Panc1 (cell line): Measurements from ENCODE around the gene SNX1. TPM values are rescaled to one million over a fixed set of nuclear protein-coding genes. Genes with fewer than 3 reads are reported as not detected.

Experiments used
- ATAC-seq: fragments of 200-7000 bp; cut with Tn5 transposase; 2 replicates; pipeline ENCODE4 v1.9.1; 2020; ENCODE audit warnings: mild to moderate bottlenecking, moderate library complexity
- BruUV-seq: library from RNA; stranded (reverse); fragments of 400-500 nt; replicated peaks from 2 replicates; lab custom pipeline; 2021; lab: Mats Ljungman, UMichigan
- CTCF ChIA-PET: fragments of 300-600 bp; sonication (Branson Sonifier 250); formaldehyde crosslinking; loops from one replicate; lab custom pipeline; 2022; ENCODE audit warnings: antibody characterized with exemption; lab: Charles Lee
- POLR2A ChIA-PET: fragments of 300-600 bp; sonication (Branson Sonifier 250); formaldehyde crosslinking; loops from one replicate; lab custom pipeline; 2022; ENCODE audit warnings: antibody characterized with exemption; lab: Charles Lee
- DNase-seq: peaks from one replicate; pipeline ENCODE4 v3.0.0-alpha.2; 2010; ENCODE audit warnings: low read depth, low spot score
- H3K27ac ChIP-seq: 2 replicates; pipeline ENCODE4 v1.5.1; 2011; ENCODE audit warnings: mild to moderate bottlenecking, low read length, inconsistent platforms
- H3K27me3 ChIP-seq: fragments of 200-500 bp; sonication (Bioruptor generic); 2 replicates; pipeline ENCODE4 v1.6.0; 2014; ENCODE audit warnings: low read length, inconsistent platforms; ENCODE audit not compliant: control insufficient read depth, insufficient read depth
- H3K36me3 ChIP-seq: fragments of 200-500 bp; sonication (Bioruptor generic); 2 replicates; pipeline ENCODE4 v1.5.1; 2014; ENCODE audit warnings: inconsistent platforms, mild to moderate bottlenecking, low read length, moderate library complexity; ENCODE audit not compliant: control insufficient read depth, insufficient read depth
- H3K4me1 ChIP-seq: 2 replicates; pipeline ENCODE4 v1.5.1; 2011; ENCODE audit warnings: inconsistent platforms, mild to moderate bottlenecking, low read length, moderate library complexity; ENCODE audit not compliant: control insufficient read depth, insufficient read depth
- H3K4me3 ChIP-seq, 2 experiments: 2 replicates each; pipeline ENCODE4 v1.5.1; 2011 to 2012; ENCODE audit warnings: low read depth in 2 of 2, low read length in 2 of 2, mild to moderate bottlenecking in 2 of 2, inconsistent platforms in 1 of 2, moderate library complexity in 1 of 2
- H3K9me3 ChIP-seq: fragments of 200-500 bp; sonication (Bioruptor generic); 2 replicates; pipeline ENCODE4 v1.5.1; 2014; ENCODE audit warnings: low read depth, mild to moderate bottlenecking, inconsistent platforms, low read length, moderate library complexity; ENCODE audit not compliant: control insufficient read depth, insufficient read depth
- CTCF ChIP-seq: fragments of 450-650 bp; IDR thresholded peaks from 2 replicates; pipeline ENCODE4 v1.5.1; 2017; ENCODE audit warnings: mild to moderate bottlenecking
- POLR2AphosphoS5 ChIP-seq: IDR thresholded peaks from 2 replicates; pipeline ENCODE4 v1.6.1; 2012; ENCODE audit warnings: mild to moderate bottlenecking, low read depth, low read length, moderate library complexity
- REST ChIP-seq, 2 experiments: IDR thresholded peaks; 2 replicates each; pipeline ENCODE4 v1.6.1; 2011 to 2012; ENCODE audit warnings: low read depth in 2 of 2, control low read depth in 1 of 2, low read length in 1 of 2, mild to moderate bottlenecking in 1 of 2, moderate library complexity in 1 of 2; ENCODE audit not compliant: insufficient read depth in 1 of 2
- SIN3A ChIP-seq: IDR thresholded peaks from 2 replicates; pipeline ENCODE4 v1.6.1; 2012; ENCODE audit warnings: low read depth, mild to moderate bottlenecking, low read length, moderate library complexity, borderline replicate concordance; ENCODE audit not compliant: insufficient read depth
- TCF7L2 ChIP-seq: IDR thresholded peaks from 2 replicates; pipeline ENCODE4 v1.6.1; 2011; ENCODE audit warnings: mild to moderate bottlenecking, low read depth, low read length, inconsistent platforms
- in situ Hi-C: cut with HindIII; loops from 2 replicates; pipeline ENCODE4 v1.10.0; 2016; ENCODE audit warnings: low sequenced_read_pairs, low pct_unique_long_range_greater_than_20kb
- intact Hi-C: fragments of 100-400 bp; cut with micrococcal nuclease; formaldehyde crosslinking; loops from one replicate; pipeline ENCODE4 v1.10.0; 2022; ENCODE audit not compliant: unreplicated experiment
- total RNA-seq: library from RNA; stranded (reverse); gene quantifications from one replicate; pipeline ENCODE4 v1.2.1, GENCODE V29; 2021; ENCODE audit not compliant: unreplicated experiment

Gene SNX1
- total RNA-seq, 1 experiment from 2014 or later, result 96.2 TPM

GRCh38 chr15:64099379-64099778 lies 3.6 kb downstream of the SNX1 start:
- CTCF ChIA-PET, result interaction anchor here (0.7 kb wide), 1 partner anchor 54 kb away, joined by 3 read pairs; no protein-coding TSS in a partner anchor
- ATAC-seq, result no peak
- POLR2A ChIA-PET, result no interaction called here
- BruUV-seq, result no TSS peak
- Histone ChIP-seq H3K36me3 (peaks cover 3% of the 10 kb centered on the region; the same call in 1 of the 2 replicates), H3K4me3 (no peak overlapping the region), H3K27me3 (no peaks in the 10 kb centered on the region), H3K9me3 (no peaks in the 10 kb centered on the region), H3K27ac (no peak overlapping the region), H3K4me1 (peaks cover 26% of the 10 kb centered on the region)
- TF ChIP-seq CTCF, result no peak
- no peak for TF ChIP-seq REST (IDR thresholded peaks at IDR 0.05; ENCODE audit: insufficient read depth in 1 of 2, low read depth in 2 of 2, low read length in 1 of 2)
- no peak for TF ChIP-seq SIN3A
- no peak for TF ChIP-seq TCF7L2
- TF ChIP-seq POLR2AphosphoS5, result no peak
- DNase-seq, result no peak
- intact Hi-C loops (no loop called here), in situ Hi-C loops (no loop called here)

- H3K4me3 ChIP-seq, result no peak overlapping the region
- H3K9me3 ChIP-seq, result no peaks in the 10 kb centered on the region
- DNase-seq (no peak), ATAC-seq (no peak)
- POLR2A ChIA-PET, result no interaction called here
- H3K4me1 ChIP-seq, result peaks cover 15% of the 10 kb centered on the region
- H3K36me3 ChIP-seq, result peaks cover 3% of the 10 kb centered on the region; the same call in 1 of the 2 replicates
- no peaks in the 10 kb centered on the region for H3K27me3 ChIP-seq
- in situ Hi-C loops, result no loop called here
- BruUV-seq, result no TSS peak
- H3K27ac ChIP-seq, result no peak overlapping the region
- intact Hi-C loops, result no loop called here
- no peak for TF ChIP-seq POLR2AphosphoS5
- TF ChIP-seq TCF7L2, result no peak
- no peak for TF ChIP-seq SIN3A
- no peak for TF ChIP-seq CTCF
- no peak for TF ChIP-seq REST (IDR thresholded peaks at IDR 0.05; ENCODE audit: insufficient read depth in 1 of 2, low read depth in 2 of 2, low read length in 1 of 2)
- CTCF ChIA-PET, result no interaction called here
Measured at GRCh38 chr15:64100958-64101357, 5.2 kb downstream of the SNX1 start.
